GM12801 (cell line): ENCODE data around the gene RACGAP1.

Source experiments
- TF ChIP-seq, protein P1 (sequence below): IDR thresholded peaks from one replicate; pipeline ENCODE4 v1.5.1; 2011; ENCODE audit warnings: control low read depth; ENCODE audit not compliant: insufficient read length; ENCODE audit errors: extremely low read depth

RACGAP1 gene

DNA sequence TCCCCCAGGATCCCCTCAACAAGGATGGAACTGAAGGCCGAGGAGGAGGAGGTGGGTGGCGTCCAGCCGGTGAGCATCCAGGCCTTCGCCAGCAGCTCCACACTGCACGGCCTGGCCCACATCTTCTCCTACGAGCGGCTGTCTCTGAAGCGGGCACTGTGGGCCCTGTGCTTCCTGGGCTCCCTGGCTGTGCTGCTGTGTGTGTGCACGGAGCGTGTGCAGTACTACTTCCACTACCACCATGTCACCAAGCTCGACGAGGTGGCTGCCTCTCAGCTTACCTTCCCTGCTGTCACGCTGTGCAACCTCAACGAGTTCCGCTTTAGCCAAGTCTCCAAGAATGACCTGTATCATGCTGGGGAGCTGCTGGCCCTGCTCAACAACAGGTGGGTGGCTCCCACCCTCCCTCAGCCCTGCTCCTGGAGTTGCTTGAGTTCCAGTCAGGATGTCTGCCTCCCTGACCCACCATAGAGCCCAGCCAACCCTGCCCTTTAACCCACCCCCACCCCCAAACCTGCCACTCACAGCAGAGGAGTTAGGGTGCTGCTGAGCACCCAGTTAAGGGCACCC lies 33.5 kb upstream of the RACGAP1 start:
- TF ChIP-seq, protein P1, sequence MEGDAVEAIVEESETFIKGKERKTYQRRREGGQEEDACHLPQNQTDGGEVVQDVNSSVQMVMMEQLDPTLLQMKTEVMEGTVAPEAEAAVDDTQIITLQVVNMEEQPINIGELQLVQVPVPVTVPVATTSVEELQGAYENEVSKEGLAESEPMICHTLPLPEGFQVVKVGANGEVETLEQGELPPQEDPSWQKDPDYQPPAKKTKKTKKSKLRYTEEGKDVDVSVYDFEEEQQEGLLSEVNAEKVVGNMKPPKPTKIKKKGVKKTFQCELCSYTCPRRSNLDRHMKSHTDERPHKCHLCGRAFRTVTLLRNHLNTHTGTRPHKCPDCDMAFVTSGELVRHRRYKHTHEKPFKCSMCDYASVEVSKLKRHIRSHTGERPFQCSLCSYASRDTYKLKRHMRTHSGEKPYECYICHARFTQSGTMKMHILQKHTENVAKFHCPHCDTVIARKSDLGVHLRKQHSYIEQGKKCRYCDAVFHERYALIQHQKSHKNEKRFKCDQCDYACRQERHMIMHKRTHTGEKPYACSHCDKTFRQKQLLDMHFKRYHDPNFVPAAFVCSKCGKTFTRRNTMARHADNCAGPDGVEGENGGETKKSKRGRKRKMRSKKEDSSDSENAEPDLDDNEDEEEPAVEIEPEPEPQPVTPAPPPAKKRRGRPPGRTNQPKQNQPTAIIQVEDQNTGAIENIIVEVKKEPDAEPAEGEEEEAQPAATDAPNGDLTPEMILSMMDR = no peak

DNA sequence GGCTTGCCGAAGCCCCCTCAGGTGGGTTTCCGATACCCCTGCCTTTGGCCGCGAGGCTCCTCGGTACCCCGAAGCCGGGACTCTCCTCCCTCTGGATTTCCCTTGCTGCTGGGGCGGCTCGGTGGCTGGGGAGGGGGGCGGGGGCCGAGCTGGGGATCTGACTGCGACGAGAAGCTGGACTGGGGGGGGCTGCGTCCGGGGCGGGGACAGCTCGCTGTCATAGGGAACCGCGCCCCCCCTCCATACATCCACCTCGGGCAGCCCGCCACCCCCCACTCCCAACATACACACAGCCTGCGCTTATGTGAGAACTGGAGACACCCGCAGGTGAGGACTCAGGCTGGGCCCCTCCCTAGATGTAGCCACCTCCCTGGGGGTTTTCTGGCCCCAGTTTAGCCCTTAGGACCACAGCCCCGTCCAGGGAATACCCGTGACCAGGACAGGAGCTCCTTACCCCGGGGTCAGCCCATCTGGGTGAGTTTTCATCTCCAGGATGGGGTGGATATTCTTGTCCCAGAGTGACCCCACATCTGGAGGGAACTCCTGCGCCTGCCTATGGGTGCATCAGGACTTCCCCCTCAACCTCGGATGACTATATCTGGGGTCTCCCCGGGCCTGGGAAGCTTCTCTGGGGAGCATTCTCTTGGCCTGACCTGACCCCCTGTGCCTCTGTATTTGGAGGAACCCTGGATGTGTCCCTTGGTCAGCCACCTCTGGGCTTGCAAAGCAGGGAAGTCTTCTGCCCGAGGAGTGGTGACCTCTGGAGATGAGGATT lies 32.8 kb upstream of the RACGAP1 start:
- TF ChIP-seq, protein P1 = no peak

DNA sequence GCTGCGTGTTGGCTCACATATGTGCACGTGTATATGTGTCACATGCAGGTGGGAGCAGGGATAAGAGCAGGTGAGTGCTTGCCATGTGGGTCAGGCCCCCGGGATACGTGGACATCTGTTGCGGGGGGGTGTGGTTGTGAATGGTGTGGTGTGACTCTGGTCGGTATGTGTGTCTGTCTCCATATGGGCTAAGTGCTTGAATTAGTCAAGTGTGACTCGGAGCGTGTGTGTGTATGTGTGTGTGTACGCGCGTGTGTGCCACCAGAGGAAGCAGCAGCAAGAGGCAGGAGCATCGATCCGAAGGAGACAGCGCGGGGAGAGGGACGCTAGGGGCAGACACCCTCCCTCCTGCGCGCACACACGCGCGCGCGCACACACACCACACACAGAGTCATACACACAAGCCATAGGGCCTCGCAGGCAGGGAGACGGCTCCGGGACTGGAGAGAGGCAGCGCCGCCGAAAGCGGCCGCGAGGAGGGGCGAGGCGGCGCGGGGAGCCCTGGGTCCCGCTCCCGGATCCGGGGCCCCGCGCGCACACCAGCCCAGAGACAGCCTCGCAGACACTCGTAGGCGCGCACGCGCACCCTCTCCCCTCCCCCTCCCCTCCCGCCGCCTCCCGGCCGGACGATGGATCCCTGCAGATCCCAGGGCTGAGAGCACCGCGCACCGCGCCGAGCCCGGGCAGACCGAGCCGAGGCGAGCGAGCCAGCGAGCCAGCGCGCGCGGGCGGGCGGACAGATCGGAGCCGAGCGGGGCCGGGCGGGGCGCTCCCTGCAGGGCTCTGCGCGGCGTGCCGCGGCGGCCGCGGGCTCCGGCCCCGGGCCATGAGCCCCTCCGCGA lies 31.9 kb upstream of the RACGAP1 start, which contains the start of gene ASIC1:
ASIC1 (plus strand) TSS at position 597 of the 842 bp plus-strand sequence. CDS start 1,171 bp downstream, outside the sequence.
- TF ChIP-seq, protein P1 = no peak

DNA sequence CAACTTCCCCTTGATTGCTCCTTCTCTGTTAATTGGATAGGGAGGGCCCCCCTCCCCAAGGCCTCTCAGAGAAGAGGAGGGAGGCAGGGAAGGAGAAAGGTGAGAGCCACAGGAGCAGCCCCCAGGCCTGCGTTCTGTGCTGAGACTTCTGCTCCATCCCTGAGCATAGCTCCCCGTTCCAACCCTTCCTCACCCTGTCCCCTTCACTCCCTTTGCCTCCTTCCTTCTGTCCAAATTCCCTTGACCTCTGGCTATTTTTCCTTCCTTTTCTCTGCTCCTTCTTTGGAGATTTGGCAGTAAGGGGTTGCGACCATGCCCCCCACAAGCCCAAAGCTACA lies 31.3 kb upstream of the RACGAP1 start:
- TF ChIP-seq, protein P1 = no peak

DNA sequence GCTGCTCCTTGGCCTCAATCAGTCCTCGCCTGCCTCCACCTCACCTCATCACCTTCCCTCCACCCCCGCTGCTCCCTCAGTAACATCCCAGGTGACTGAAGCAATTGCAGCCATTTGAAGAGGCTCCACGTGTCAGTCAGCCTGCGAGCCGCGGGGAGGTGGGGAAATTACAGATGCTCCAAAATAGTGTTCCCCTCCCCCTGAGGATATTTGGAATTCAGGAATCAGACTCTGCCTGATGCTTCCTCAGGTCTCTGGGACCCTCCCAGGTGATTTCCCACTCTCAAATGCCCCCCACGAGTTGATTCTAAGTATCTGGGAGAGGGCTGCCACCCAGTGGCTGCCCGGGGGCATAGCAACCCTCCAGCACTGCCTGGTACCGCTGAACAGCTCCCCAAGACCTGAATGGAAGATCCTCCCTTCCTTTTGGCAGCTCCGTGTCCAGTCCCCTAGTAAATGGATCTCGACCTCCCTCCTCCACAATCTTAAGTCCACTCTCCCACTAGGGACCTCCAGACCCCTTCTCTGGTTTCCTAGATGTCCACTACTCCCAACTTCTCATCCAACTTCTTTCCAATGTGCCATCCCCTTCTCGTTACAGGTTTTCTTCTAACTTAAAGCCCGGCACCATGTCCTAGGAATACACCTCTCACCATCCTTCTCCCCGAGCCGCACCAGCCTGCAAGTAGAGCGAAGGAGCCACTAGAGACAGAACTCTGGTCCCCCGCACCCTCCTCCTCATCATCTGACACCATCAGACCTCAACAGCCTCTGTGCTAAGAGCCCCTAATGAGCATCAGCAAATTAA lies 30.7 kb upstream of the RACGAP1 start:
- TF ChIP-seq, protein P1 = peak; percentile 3

DNA sequence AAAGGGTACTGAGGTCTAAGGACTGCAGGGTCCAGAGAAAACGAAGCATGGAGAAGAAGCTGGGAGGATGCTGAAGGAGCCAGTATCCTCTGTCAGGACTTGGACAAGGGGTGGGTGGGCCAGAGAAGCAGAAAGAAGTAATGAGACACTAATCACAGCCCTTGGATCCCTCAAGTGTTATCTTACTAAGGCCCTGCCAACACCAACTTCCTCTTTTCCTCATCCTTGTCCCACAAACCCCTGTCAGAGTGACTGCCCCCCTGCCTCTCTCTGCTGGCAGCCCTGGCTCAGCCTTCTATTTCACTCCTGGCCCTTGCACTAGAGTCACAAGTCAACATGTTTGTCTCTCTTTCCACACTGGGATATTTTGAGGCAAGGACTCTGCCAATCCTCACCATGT lies 28.3 kb upstream of the RACGAP1 start:
- TF ChIP-seq, protein P1 = no peak
